PFSK-1 (cell line): ENCODE results near the gene CHRNG.

ENCODE experiments used
- FOXP2 ChIP-seq: optimal IDR thresholded peaks from 2 replicates; pipeline ENCODE3; 2011; ENCODE audit warnings: borderline replicate concordance, control low read depth, inconsistent platforms; ENCODE audit not compliant: insufficient read depth; ENCODE audit errors: extremely low read length, extremely low read depth
- POLR2AphosphoS5 ChIP-seq: IDR thresholded peaks from 2 replicates; pipeline ENCODE4 v1.6.1; 2012; ENCODE audit warnings: low read depth, mild to moderate bottlenecking, control low read depth, low read length, moderate library complexity
- SIN3A ChIP-seq: IDR thresholded peaks from 2 replicates; pipeline ENCODE4 v1.6.1; 2012; ENCODE audit warnings: mild to moderate bottlenecking, low read length, moderate library complexity, borderline replicate concordance; ENCODE audit not compliant: insufficient read depth
- TAF1 ChIP-seq: IDR thresholded peaks from 2 replicates; pipeline ENCODE4 v1.6.1; 2012; ENCODE audit warnings: low read length, control low read depth, borderline replicate concordance; ENCODE audit not compliant: insufficient read depth
- TF ChIP-seq, protein P1 (sequence below), 2 experiments: IDR thresholded peaks; 2 replicates each; pipeline versions ENCODE4 v1.6.1 to v1.8.0; 2011 to 2012; ENCODE audit warnings: low read depth in 2 of 2, low read length in 2 of 2, control low read depth in 1 of 2, inconsistent platforms in 1 of 2, mild to moderate bottlenecking in 1 of 2, moderate library complexity in 1 of 2; ENCODE audit not compliant: insufficient read depth in 1 of 2

CHRNG gene

DNA sequence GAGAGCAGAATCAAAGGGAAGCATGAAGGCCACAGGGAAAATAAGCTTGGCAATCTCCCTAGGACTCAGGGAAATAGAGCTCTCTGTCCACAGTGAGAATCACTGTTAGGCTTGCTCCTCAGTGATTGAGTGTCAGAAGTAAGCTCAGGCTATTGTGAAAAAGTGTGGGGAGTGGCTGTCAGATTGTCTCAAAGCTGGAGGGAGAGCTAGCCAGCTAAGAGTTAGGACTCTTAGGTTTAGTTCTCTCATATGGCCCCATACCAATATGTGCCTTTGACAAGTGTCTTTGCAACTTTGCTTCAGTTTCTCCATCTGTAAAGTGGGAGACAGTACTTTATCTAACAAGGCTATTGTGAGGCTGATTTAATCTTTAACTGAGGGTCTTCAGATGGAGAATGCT, 28.2 kb downstream of the CHRNG start:
- TF ChIP-seq POLR2AphosphoS5 (no peak), SIN3A (no peak), TAF1 (no peak), FOXP2 (no peak)
- TF ChIP-seq, protein P1, sequence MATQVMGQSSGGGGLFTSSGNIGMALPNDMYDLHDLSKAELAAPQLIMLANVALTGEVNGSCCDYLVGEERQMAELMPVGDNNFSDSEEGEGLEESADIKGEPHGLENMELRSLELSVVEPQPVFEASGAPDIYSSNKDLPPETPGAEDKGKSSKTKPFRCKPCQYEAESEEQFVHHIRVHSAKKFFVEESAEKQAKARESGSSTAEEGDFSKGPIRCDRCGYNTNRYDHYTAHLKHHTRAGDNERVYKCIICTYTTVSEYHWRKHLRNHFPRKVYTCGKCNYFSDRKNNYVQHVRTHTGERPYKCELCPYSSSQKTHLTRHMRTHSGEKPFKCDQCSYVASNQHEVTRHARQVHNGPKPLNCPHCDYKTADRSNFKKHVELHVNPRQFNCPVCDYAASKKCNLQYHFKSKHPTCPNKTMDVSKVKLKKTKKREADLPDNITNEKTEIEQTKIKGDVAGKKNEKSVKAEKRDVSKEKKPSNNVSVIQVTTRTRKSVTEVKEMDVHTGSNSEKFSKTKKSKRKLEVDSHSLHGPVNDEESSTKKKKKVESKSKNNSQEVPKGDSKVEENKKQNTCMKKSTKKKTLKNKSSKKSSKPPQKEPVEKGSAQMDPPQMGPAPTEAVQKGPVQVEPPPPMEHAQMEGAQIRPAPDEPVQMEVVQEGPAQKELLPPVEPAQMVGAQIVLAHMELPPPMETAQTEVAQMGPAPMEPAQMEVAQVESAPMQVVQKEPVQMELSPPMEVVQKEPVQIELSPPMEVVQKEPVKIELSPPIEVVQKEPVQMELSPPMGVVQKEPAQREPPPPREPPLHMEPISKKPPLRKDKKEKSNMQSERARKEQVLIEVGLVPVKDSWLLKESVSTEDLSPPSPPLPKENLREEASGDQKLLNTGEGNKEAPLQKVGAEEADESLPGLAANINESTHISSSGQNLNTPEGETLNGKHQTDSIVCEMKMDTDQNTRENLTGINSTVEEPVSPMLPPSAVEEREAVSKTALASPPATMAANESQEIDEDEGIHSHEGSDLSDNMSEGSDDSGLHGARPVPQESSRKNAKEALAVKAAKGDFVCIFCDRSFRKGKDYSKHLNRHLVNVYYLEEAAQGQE (IDR thresholded peaks at IDR 0.05; ENCODE audit: insufficient read depth in 1 of 2, low read depth in 2 of 2, low read length in 2 of 2) = no peak

DNA sequence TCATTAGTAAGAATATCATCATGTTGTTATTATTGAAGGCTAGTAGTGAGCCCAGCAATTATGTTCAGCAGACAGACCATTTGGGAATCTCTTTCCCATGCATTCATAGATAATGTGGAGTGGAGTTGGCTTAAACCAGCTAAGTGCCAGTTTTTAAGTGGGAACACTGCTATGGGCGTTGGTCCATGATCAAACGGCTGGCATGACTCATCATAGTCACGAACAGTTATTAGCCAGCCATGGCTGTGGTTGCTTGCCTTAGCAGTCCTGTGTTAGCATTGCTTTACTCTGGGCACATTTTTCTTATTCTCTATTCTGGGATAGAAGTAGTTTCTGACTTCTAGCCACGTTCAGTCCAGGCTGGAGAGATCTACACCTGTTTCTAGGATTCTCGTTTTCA, 28.7 kb downstream of the CHRNG start:
- TF ChIP-seq, protein P1 (IDR thresholded peaks at IDR 0.05; ENCODE audit: insufficient read depth in 1 of 2, low read depth in 2 of 2, low read length in 2 of 2) = no peak
- no peak for TF ChIP-seq POLR2AphosphoS5
- no peak for TF ChIP-seq TAF1
- no peak for TF ChIP-seq SIN3A
- TF ChIP-seq FOXP2 = no peak

DNA sequence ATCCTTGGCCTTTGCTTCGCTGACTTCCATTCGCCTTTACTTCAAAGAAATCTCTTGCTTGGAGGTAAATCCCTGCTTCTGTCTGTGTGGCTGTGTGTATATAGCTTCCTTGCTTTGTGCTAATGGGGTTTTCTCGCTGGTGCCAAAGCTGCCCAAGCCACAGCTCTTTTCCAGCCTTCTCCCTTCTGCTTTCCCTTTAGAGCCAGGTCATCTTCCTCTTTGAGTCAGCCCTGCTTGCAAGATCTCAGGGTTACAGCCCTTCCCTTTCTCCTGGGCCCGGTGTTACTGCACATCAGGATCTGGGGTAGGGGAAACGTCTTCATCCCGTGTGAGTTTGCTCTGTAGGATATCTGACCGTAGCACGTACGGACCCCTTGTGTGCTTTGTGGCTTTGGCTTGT, 30.0 kb downstream of the CHRNG start:
- TF ChIP-seq TAF1 (no peak), FOXP2 (no peak), POLR2AphosphoS5 (no peak), SIN3A (no peak)
- TF ChIP-seq, protein P1 (IDR thresholded peaks at IDR 0.05; ENCODE audit: insufficient read depth in 1 of 2, low read depth in 2 of 2, low read length in 2 of 2) = no peak

GRCh38 chr2:232571026-232571474, 31.6 kb downstream of the CHRNG start:
- TF ChIP-seq SIN3A (no peak), TAF1 (no peak), POLR2AphosphoS5 (no peak), FOXP2 (no peak)
- TF ChIP-seq, protein P1 (IDR thresholded peaks at IDR 0.05; ENCODE audit: insufficient read depth in 1 of 2, low read depth in 2 of 2, low read length in 2 of 2) = no peak

GRCh38 chr2:232573042-232573441, 33.5 kb downstream of the CHRNG start:
- no peak for TF ChIP-seq FOXP2
- TF ChIP-seq POLR2AphosphoS5 = no peak
- no peak for TF ChIP-seq TAF1
- no peak for TF ChIP-seq SIN3A
- TF ChIP-seq, protein P1 (IDR thresholded peaks at IDR 0.05; ENCODE audit: insufficient read depth in 1 of 2, low read depth in 2 of 2, low read length in 2 of 2) = no peak
